ENCODE data around the gene ACCS. TPM values are rescaled to one million over a fixed set of nuclear protein-coding genes. Genes with fewer than 3 reads are reported as not detected.

The ACCS gene
- total RNA-seq, 1 experiment from 2014 or later = 13.9 TPM

DNA sequence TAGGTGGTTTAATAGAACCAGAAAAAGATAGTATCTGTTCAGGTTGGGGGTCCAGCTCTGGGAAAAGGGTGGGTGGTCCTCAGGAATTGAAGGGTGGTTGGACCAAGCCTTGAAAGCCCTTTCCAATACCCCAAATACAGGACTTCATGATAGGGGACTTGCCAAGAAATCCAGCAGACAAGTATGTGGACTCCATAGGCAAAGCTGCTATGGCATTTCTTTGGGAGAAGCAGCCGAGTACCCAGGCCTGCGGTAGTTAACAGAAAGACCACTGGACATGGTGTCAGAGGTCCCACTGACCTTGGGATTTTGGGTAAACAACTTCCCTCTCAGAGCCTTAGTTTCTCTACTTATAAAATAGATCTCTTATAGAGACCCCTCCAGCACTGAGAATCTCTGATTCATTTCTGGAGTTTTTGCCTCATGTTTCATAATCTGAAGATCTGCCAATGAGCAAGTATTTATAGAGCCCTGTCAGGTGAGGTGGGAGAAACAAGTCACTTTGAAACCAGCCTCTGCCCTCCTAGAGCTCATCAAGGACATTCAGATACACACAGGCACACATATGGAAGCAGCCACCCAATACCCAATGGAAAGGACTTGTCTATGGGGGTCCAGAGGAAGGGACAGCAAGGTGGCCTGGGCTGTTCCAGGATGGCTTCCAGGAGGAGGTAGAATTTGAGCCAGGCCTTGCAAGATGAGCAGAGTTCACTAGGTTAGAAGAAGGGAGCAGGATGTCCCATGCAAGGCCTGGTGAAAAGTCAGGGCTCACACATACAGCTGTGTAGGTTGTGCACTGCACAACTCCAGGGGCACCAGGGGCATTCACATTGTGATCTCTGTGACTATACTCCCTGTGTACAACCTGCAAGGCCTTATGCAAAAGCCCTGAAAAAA, 49.3 kb upstream of the ACCS start (continued):
- TF ChIP-seq, protein P1, sequence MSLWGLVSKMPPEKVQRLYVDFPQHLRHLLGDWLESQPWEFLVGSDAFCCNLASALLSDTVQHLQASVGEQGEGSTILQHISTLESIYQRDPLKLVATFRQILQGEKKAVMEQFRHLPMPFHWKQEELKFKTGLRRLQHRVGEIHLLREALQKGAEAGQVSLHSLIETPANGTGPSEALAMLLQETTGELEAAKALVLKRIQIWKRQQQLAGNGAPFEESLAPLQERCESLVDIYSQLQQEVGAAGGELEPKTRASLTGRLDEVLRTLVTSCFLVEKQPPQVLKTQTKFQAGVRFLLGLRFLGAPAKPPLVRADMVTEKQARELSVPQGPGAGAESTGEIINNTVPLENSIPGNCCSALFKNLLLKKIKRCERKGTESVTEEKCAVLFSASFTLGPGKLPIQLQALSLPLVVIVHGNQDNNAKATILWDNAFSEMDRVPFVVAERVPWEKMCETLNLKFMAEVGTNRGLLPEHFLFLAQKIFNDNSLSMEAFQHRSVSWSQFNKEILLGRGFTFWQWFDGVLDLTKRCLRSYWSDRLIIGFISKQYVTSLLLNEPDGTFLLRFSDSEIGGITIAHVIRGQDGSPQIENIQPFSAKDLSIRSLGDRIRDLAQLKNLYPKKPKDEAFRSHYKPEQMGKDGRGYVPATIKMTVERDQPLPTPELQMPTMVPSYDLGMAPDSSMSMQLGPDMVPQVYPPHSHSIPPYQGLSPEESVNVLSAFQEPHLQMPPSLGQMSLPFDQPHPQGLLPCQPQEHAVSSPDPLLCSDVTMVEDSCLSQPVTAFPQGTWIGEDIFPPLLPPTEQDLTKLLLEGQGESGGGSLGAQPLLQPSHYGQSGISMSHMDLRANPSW (CRISPR knock-in tag; conservative IDR thresholded peaks at IDR 0.05; ENCODE audit: low read depth) = no peak
- no peak for TF ChIP-seq JAZF1 (CRISPR knock-in tag; IDR thresholded peaks at IDR 0.05)
- TF ChIP-seq, protein P2, sequence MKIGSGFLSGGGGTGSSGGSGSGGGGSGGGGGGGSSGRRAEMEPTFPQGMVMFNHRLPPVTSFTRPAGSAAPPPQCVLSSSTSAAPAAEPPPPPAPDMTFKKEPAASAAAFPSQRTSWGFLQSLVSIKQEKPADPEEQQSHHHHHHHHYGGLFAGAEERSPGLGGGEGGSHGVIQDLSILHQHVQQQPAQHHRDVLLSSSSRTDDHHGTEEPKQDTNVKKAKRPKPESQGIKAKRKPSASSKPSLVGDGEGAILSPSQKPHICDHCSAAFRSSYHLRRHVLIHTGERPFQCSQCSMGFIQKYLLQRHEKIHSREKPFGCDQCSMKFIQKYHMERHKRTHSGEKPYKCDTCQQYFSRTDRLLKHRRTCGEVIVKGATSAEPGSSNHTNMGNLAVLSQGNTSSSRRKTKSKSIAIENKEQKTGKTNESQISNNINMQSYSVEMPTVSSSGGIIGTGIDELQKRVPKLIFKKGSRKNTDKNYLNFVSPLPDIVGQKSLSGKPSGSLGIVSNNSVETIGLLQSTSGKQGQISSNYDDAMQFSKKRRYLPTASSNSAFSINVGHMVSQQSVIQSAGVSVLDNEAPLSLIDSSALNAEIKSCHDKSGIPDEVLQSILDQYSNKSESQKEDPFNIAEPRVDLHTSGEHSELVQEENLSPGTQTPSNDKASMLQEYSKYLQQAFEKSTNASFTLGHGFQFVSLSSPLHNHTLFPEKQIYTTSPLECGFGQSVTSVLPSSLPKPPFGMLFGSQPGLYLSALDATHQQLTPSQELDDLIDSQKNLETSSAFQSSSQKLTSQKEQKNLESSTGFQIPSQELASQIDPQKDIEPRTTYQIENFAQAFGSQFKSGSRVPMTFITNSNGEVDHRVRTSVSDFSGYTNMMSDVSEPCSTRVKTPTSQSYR (CRISPR knock-in tag; IDR thresholded peaks at IDR 0.05) = no peak

DNA sequence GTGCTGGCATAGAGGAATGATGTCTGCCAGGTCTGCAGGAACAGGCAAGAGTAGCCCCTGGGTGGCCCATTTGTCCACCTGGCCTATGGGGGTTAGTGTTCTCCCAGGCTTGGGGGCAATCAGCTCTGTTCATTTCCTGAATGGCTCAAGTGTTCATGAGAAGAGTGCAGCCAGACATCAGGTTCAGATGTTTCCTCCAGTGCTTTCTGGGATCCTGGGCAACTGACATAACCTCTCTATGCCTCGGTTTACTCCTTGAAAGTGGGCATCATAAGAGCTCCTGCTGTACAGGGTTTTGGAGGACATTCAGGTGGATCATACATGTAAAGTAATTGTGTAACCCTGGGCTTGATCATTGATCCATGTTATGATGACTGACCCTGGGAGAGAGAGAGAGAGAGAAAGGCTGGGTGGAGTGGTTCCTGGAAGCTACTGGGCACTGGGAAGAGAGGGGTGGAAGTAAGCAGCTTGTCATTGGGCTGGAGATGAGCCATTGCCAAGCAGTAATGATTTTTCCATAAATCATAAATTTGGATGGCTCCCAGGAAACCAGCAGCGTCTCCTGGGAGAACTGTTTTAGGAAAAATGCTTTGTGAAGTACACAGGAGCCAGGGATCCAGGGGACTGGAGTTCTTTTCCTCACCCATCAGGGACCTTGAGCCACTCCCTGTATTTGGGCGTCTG, 48.5 kb upstream of the ACCS start:
- DNase-seq (ENCODE audit: low spot score) (no peak), ATAC-seq (no peak)
- H3K36me3 Mint-ChIP-seq = 0 out of 2 replicates have a peak, but pooled peaks cover 2% of the 10 kb centered on the region
- ChIA-PET CTCF (no interaction called here), POLR2A (no interaction called here)
- TF ChIP-seq TP53 (CRISPR knock-in tag; IDR thresholded peaks at IDR 0.05) (no peak), RELA (CRISPR knock-in tag; IDR thresholded peaks at IDR 0.05; ENCODE audit: borderline replicate concordance) (no peak), JAZF1 (CRISPR knock-in tag; IDR thresholded peaks at IDR 0.05) (no peak), MYBL2 (CRISPR knock-in tag; IDR thresholded peaks at IDR 0.05) (no peak), NFATC4 (CRISPR knock-in tag; IDR thresholded peaks at IDR 0.05) (no peak), ZNF423 (CRISPR knock-in tag; IDR thresholded peaks at IDR 0.05) (no peak), KAT7 (CRISPR knock-in tag; IDR thresholded peaks at IDR 0.05; ENCODE audit: borderline replicate concordance) (no peak), ELF4 (CRISPR knock-in tag; IDR thresholded peaks at IDR 0.05; ENCODE audit: low read depth) (no peak)
- TF ChIP-seq, protein P3, sequence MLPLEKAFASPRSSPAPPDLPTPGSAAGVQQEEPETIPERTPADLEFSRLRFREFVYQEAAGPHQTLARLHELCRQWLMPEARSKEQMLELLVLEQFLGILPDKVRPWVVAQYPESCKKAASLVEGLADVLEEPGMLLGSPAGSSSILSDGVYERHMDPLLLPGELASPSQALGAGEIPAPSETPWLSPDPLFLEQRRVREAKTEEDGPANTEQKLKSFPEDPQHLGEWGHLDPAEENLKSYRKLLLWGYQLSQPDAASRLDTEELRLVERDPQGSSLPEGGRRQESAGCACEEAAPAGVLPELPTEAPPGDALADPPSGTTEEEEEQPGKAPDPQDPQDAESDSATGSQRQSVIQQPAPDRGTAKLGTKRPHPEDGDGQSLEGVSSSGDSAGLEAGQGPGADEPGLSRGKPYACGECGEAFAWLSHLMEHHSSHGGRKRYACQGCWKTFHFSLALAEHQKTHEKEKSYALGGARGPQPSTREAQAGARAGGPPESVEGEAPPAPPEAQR (CRISPR knock-in tag; IDR thresholded peaks at IDR 0.05) = no peak
- TF ChIP-seq, protein P4, sequence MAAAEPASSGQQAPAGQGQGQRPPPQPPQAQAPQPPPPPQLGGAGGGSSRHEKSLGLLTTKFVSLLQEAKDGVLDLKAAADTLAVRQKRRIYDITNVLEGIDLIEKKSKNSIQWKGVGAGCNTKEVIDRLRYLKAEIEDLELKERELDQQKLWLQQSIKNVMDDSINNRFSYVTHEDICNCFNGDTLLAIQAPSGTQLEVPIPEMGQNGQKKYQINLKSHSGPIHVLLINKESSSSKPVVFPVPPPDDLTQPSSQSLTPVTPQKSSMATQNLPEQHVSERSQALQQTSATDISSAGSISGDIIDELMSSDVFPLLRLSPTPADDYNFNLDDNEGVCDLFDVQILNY (CRISPR knock-in tag; IDR thresholded peaks at IDR 0.05) = no peak
- TF ChIP-seq, protein P5, sequence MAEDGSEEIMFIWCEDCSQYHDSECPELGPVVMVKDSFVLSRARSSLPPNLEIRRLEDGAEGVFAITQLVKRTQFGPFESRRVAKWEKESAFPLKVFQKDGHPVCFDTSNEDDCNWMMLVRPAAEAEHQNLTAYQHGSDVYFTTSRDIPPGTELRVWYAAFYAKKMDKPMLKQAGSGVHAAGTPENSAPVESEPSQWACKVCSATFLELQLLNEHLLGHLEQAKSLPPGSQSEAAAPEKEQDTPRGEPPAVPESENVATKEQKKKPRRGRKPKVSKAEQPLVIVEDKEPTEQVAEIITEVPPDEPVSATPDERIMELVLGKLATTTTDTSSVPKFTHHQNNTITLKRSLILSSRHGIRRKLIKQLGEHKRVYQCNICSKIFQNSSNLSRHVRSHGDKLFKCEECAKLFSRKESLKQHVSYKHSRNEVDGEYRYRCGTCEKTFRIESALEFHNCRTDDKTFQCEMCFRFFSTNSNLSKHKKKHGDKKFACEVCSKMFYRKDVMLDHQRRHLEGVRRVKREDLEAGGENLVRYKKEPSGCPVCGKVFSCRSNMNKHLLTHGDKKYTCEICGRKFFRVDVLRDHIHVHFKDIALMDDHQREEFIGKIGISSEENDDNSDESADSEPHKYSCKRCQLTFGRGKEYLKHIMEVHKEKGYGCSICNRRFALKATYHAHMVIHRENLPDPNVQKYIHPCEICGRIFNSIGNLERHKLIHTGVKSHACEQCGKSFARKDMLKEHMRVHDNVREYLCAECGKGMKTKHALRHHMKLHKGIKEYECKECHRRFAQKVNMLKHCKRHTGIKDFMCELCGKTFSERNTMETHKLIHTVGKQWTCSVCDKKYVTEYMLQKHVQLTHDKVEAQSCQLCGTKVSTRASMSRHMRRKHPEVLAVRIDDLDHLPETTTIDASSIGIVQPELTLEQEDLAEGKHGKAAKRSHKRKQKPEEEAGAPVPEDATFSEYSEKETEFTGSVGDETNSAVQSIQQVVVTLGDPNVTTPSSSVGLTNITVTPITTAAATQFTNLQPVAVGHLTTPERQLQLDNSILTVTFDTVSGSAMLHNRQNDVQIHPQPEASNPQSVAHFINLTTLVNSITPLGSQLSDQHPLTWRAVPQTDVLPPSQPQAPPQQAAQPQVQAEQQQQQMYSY (CRISPR knock-in tag; IDR thresholded peaks at IDR 0.05) = no peak
- TF ChIP-seq, protein P6, sequence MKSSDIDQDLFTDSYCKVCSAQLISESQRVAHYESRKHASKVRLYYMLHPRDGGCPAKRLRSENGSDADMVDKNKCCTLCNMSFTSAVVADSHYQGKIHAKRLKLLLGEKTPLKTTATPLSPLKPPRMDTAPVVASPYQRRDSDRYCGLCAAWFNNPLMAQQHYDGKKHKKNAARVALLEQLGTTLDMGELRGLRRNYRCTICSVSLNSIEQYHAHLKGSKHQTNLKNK (CRISPR knock-in tag; IDR thresholded peaks at IDR 0.05) = no peak
- H3K4me3 Mint-ChIP-seq = no peak overlapping the region
- peaks cover 19% of the 10 kb centered on the region for H3K27me3 Mint-ChIP-seq (ENCODE audit: low read depth)
- no peaks in the 10 kb centered on the region for H3K4me1 Mint-ChIP-seq
- H3K9me3 Mint-ChIP-seq = peaks cover 18% of the 10 kb centered on the region
- H3K27ac Mint-ChIP-seq = no peak overlapping the region

All from WTC11 (cell line).